OCI-LY1 (cell line): Measurements from ENCODE around the gene CMTM4.

Experiments used
- CTCF ChIP-seq: fragments of 200-600 bp; sonication (generic), shearing (Covaris generic); IDR thresholded peaks from 2 replicates; pipeline ENCODE4 v1.5.1; 2017; ENCODE audit warnings: mild to moderate bottlenecking, antibody characterized with exemption, low read length, moderate library complexity, mixed read lengths
- EZH2 ChIP-seq: fragments of 200-600 bp; sonication (generic), shearing (Covaris generic); IDR thresholded peaks from 2 replicates; pipeline ENCODE4 v1.8.0; 2017; ENCODE audit warnings: borderline replicate concordance, mixed run types, mild to moderate bottlenecking, antibody characterized with exemption, low read length, moderate library complexity, mixed read lengths

DNA sequence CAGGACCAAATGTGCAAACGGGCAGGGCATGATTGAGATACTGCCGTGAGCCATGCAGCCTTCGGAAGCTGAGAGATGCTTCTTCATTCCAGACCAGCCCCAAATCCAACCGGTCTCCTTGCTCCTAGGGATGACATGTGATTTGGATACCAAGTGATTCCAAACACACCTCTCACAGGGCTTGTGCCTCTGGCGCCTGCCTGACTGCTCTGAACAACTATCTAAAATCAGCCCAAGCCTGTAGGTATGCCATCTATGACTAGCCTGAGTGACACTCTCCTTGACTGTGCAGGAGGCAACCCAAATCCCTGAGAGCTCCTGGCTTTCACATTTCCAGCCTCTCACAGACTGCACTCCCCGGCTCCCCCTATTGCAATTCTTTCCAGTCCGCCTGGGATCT is 34.6 kb upstream of the CMTM4 start:
- no peak for TF ChIP-seq CTCF
- TF ChIP-seq EZH2, result no peak
